Epithelial cell of proximal tubule (primary cell): Measurements from ENCODE around the gene ZNF891. TPM values are rescaled to one million over a fixed set of nuclear protein-coding genes. Genes with fewer than 3 reads are reported as not detected.

Experiments
- DNase-seq: peaks from one replicate; pipeline ENCODE4 v3.0.0-alpha.2; 2011; ENCODE audit warnings: low read depth
- H3K4me3 ChIP-seq: 2 replicates; pipeline ENCODE4 v1.5.1; 2011; ENCODE audit warnings: low read depth, mild to moderate bottlenecking, low read length
- total RNA-seq: library from RNA; depleted of rRNA; stranded (reverse); fragments of >200 nt; gene quantifications from 2 replicates; pipeline ENCODE4 v1.2.3, GENCODE V29; 2015
- TF ChIP-seq, protein P1 (sequence below): conservative IDR thresholded peaks from 2 replicates; pipeline ENCODE4 v1.5.1; 2012; ENCODE audit warnings: low read depth, mild to moderate bottlenecking, low read length

Gene ZNF891
- total RNA-seq, 1 donor from 2014 or later = 0.40 TPM

- H3K4me3 ChIP-seq = peak overlapping the region; percentile 81
- TF ChIP-seq, protein P1, sequence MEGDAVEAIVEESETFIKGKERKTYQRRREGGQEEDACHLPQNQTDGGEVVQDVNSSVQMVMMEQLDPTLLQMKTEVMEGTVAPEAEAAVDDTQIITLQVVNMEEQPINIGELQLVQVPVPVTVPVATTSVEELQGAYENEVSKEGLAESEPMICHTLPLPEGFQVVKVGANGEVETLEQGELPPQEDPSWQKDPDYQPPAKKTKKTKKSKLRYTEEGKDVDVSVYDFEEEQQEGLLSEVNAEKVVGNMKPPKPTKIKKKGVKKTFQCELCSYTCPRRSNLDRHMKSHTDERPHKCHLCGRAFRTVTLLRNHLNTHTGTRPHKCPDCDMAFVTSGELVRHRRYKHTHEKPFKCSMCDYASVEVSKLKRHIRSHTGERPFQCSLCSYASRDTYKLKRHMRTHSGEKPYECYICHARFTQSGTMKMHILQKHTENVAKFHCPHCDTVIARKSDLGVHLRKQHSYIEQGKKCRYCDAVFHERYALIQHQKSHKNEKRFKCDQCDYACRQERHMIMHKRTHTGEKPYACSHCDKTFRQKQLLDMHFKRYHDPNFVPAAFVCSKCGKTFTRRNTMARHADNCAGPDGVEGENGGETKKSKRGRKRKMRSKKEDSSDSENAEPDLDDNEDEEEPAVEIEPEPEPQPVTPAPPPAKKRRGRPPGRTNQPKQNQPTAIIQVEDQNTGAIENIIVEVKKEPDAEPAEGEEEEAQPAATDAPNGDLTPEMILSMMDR = no peak
- peak; percentile 94 for DNase-seq
Observed at GRCh38 chr12:133080026-133080367, 50.1 kb downstream of the ZNF891 start.

DNA sequence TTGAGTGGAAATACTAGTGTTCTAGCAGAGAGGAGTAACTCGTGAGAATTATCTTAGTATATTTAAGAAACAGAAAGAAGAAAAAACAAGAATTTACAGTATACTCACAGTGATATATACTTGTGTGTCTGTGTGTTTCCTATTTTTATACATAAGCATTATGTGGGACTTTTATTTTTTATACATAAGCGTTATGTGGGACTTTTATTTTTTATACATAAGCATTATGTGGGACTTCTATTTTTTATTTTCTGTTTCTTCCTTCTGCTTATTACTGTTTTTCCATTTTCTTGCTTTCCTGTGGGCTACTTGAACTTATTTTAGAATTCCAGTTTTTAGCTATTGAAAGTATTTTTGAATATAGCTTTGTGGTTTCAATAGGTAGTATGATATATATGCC lies 56.2 kb downstream of the ZNF891 start:
- TF ChIP-seq, protein P1 = no peak
- no peak overlapping the region for H3K4me3 ChIP-seq
- no peak for DNase-seq

GRCh38 chr12:133063556-133063955 lies 66.5 kb downstream of the ZNF891 start:
- no peak for DNase-seq
- no peak overlapping the region for H3K4me3 ChIP-seq
- TF ChIP-seq, protein P1 = no peak

DNA sequence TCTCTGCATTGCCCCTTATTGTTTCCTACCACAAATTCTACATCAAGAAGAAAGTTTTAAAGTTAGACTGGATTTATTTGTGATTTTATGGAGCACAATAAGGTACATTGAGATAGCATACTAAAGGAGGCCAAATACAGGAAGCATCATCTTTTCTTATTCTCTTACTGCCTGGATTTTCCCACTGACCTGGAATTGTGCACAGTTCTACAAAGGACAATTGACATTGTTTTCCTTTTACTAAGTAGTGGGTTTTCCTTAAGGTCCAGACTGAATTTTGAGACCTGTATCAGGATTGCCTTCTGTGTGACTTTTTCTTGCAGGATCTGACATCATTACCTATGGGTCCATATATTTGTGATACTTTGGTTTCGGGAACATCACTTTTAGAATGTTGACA lies 68.1 kb downstream of the ZNF891 start:
- no peak overlapping the region for H3K4me3 ChIP-seq
- no peak for DNase-seq
- TF ChIP-seq, protein P1 = no peak

GRCh38 chr12:133058203-133059113 lies 71.6 kb downstream of the ZNF891 start:
- DNase-seq = no peak
- TF ChIP-seq, protein P1 = no peak
- H3K4me3 ChIP-seq = no peak overlapping the region

GRCh38 chr12:133057446-133057845 lies 72.6 kb downstream of the ZNF891 start:
- TF ChIP-seq, protein P1 = no peak
- no peak for DNase-seq
- H3K4me3 ChIP-seq = no peak overlapping the region

Other genes starting within 250 kb of the ZNF891 start
- 26.2 and 35.7 TPM in 2 replicates for gene CHFR, start 242.7 kb downstream of the ZNF891 start, total RNA-seq
- 3.7 and 5.1 TPM in 2 replicates for gene ZNF605, start 174.0 kb downstream of the ZNF891 start, total RNA-seq
- gene ZNF26, start 143.9 kb downstream of the ZNF891 start, total RNA-seq = 3.9 and 6.7 TPM in 2 replicates
- gene ZNF84, start 92.8 kb downstream of the ZNF891 start, total RNA-seq = 9.2 and 11.4 TPM in 2 replicates
- gene ZNF140, start 49.4 kb downstream of the ZNF891 start, total RNA-seq = 9.0 and 9.5 TPM in 2 replicates
- gene ZNF10, start 353 bp upstream of the ZNF891 start, total RNA-seq = 4.3 and 6.6 TPM in 2 replicates
- gene ZNF268, start 51.2 kb upstream of the ZNF891 start, total RNA-seq = 7.0 and 11.3 TPM in 2 replicates
- not detected in 2 replicates for gene ANHX, start 105.6 kb upstream of the ZNF891 start, total RNA-seq